ENCODE results near the gene RNF113B.

RNF113B gene

GRCh38 chr13:98173431-98174152, 3.5 kb downstream of the RNF113B start:
- no peak for DNase-seq

- no peak for DNase-seq
Observed at GRCh38 chr13:98172590-98173422, 4.3 kb downstream of the RNF113B start.

- DNase-seq, result no peak
Observed at GRCh38 chr13:98171900-98172589, 5.0 kb downstream of the RNF113B start.

- no peak for DNase-seq
Observed at GRCh38 chr13:98169331-98169730, 7.7 kb downstream of the RNF113B start.

- no peak for DNase-seq
Observed at GRCh38 chr13:98162935-98163334, 14.1 kb downstream of the RNF113B start.

- DNase-seq, result no peak
Observed at GRCh38 chr13:98158172-98158899, 18.7 kb downstream of the RNF113B start.

- no peak for DNase-seq
Observed at GRCh38 chr13:98157609-98158008, 19.5 kb downstream of the RNF113B start.

- no peak for DNase-seq
Observed at GRCh38 chr13:98157188-98157587, 19.9 kb downstream of the RNF113B start.

- DNase-seq, result no peak
Observed at GRCh38 chr13:98156259-98156658, 20.8 kb downstream of the RNF113B start.

- DNase-seq, result no peak
Observed at GRCh38 chr13:98155475-98156109, 21.5 kb downstream of the RNF113B start.

GRCh38 chr13:98150832-98151479, 26.1 kb downstream of the RNF113B start:
- DNase-seq, result no peak

GRCh38 chr13:98147521-98147920, 29.5 kb downstream of the RNF113B start:
- DNase-seq, result no peak

- no peak for DNase-seq
Observed at GRCh38 chr13:98144801-98145350, 32.2 kb downstream of the RNF113B start.

GRCh38 chr13:98144027-98144741, 32.9 kb downstream of the RNF113B start:
- no peak for DNase-seq

- no peak for DNase-seq
Observed at GRCh38 chr13:98143601-98144026, 33.5 kb downstream of the RNF113B start.

- no peak for DNase-seq
Observed at GRCh38 chr13:98143157-98143553, 33.9 kb downstream of the RNF113B start.

- DNase-seq, result peak; percentile 31
Observed at GRCh38 chr13:98142380-98143156, 34.5 kb downstream of the RNF113B start, which contains the start of gene FARP1. Gene FARP1, plus strand, starts transcription at chr13:98143094. Its CDS starts 70,149 bp downstream, at chr13:98213243.

GRCh38 chr13:98141509-98142379, 35.3 kb downstream of the RNF113B start:
- DNase-seq, result no peak

- DNase-seq, result no peak
Observed at GRCh38 chr13:98141091-98141490, 36.0 kb downstream of the RNF113B start.

Data from NCI-H1694 treated with DMSO at 0.1 percent for 48 hours (cell line).